Measurements from ENCODE around the gene TET2.

Gene TET2

GRCh38 chr4:105186701-105187161 lies 40.1 kb downstream of the TET2 start:
- no peak for DNase-seq

DNA sequence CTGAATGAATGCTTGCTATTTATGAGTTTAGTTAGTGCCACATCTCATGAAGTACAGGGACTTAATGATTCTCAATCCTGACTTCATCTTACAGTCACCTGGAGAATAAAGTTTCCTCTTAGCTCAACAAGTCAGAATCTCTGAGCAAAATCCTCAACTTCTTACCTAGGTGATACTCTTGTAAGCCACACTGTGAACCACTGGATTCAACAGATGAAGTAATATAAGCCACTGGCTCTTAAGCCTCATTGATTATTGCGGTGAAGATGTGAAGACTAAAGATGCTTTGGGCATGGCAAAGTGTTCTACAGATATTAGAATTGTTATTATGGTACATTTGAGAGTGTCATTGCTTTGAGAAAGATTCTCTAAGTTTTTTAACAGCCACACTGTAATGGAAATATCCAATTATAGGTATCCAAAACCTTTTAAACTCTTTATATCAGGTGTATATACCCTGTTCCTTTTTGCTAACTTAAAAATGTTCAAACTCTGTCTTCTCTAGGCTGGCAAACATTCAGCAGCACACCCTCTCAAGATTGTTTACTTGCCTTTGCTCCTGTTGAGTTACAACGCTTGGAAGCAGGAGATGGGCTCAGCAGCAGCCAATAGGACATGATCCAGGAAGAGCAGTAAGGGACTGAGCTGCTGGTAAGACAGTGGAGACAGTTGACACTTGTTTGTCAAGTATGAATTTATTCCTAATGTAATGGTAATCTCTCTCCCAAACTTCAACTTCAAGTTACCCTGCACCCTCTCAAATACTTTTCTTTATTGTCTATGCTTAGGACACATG lies 43.4 kb downstream of the TET2 start:
- DNase-seq = peak; percentile 5

DNA sequence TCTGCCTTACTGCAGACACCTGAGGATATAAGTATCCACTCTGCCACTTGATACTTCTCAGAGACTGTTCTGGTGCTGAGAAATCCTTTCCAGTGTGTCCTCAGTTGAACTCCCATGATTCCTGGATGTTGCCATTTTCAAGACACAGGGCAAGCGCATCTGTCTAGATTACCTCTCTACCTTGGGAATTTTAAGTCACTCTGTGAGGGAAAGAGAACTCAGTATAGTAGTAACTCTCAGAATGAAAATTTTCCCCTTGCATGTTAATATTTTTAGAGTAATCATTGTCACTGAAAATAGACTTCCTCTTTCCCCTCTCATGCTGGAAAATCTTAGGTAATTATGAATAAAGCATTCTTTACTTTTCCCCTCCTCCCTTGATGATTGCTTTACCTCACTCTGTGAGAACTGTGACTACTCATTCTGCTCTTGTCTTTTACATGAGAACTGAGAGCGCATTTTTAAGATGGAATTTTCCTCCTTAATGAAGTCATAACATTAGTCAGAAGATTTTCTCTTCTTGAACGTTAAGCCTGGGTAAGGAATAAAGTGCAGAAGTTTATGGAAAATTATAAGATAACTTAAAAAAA lies 45.0 kb downstream of the TET2 start:
- DNase-seq = peak; percentile 22

GRCh38 chr4:105192474-105192873 lies 45.8 kb downstream of the TET2 start:
- peak; percentile 22 for DNase-seq

DNA sequence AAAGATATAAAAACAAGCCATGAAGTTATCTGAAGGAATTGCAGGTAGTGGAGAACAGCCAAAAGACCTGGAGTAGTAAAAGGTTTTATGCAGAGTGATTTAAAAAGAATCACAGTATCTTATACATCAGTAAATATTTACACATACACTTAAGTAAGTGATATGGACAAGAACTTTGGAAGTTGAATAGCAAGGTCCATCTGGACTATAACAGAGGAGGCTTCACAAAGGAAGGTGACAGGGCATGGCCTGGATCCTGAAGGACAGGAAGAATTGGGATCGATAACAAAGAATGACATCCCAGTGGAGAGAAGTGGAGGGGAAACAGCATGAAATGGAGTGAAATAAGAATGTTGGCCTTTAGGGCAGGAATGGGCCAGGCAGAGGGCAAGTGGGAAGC lies 46.2 kb downstream of the TET2 start:
- DNase-seq = no peak

GRCh38 chr4:105193536-105193935 lies 46.9 kb downstream of the TET2 start:
- no peak for DNase-seq

DNA sequence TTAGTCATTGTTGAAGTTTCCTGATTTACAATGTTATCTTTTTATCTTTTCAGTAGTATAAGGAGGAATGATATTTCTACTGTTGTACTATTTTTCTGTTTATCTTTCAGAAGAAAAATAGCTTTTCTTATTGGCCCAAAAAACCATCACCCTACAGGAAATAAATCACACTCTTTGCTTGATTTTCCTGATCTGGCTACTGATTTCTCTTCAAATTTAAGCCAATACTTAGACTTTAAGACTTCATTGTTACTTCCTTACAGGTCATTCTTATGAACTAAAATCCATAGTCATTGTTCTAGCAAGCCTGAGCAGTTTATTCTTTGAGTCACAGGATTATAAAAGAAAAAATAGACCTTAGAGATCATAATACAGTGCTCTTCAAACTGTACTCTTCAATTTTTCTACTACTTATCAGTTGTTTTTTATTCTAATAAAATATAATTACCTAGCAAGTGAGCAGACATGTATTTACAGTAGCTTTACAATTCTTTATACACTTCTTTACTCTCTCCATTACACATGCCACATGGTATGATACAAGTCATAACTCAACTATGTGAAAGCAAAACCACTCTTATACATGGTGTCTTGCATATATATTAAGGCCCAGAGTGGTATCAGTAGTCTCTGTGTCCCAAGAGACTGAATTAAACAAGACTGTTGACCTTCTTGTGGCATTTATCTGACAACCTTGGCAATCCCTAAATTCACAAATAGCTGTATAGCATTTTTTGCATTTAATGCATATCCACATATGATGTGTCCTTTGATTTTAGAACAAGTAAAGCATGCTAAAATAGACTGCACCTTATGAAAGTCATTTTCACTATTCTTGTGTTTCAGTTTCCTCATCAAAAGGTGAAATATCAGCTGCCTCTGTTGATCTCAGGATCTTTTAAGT lies 47.9 kb downstream of the TET2 start:
- DNase-seq = no peak

- no peak for DNase-seq
Observed at GRCh38 chr4:105196523-105197145, 50.0 kb downstream of the TET2 start.

DNA sequence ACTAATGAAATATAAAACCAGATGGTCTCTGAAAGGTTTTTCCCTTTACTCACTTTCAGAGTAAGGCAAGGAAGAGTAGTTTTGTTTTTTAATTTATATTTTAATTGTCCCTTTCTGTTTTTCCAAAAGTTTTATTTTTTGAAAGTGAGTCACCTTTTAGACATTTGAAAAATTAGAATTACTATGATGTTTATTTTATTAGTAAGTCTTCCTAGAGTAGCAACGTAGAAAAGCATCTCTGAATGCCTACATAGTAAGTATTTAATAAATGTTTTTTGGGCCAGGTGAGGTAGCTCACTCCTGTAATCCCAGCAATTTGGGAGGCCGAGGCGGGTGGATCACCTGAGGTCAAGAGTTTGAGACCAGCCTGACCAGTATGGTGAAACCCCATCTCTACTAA lies 51.1 kb downstream of the TET2 start:
- DNase-seq = no peak

GRCh38 chr4:105198541-105198940 lies 51.9 kb downstream of the TET2 start:
- no peak for DNase-seq

- no peak for DNase-seq
Observed at GRCh38 chr4:105206214-105206613, 59.5 kb downstream of the TET2 start.

DNA sequence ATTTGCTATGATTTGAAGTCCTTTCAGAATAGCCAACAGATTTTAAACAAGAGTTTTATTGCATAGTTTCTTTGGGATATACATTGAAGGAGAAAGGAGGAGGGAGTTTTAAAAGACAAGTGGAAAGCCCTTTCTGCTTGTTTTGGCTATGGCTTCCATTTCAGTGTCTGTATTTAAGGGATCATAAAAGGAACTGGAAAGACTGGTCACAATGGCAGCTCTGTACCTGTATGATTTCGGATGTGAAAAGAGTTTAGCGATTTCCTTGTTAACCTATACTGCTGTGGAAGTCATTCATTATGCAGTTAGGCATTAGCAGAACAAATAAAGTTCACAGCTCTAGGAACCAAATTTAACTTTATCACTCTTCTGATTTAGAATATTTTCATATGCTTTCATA lies 60.7 kb downstream of the TET2 start:
- no peak for DNase-seq

DNA sequence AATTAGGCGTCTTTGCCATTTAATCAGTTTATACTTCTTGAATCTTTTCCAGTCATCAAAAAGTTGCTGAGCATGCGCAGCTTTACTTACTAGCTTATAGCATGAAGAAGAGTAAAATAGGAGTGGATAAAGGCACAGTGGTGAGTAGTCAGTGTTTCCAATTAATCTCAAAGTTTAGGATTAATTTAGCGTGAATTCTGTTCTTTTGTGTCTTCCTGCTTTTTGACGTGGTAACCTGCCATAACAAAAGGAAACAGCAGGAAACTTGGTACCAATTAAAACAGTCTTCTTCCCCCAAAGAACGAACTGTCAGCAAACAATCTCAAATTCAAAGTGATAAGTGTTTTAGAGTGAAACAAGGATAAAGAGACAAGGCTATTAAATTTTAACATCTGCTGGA lies 61.9 kb downstream of the TET2 start:
- DNase-seq = no peak

GRCh38 chr4:105210916-105211315 lies 64.2 kb downstream of the TET2 start:
- DNase-seq = no peak

DNA sequence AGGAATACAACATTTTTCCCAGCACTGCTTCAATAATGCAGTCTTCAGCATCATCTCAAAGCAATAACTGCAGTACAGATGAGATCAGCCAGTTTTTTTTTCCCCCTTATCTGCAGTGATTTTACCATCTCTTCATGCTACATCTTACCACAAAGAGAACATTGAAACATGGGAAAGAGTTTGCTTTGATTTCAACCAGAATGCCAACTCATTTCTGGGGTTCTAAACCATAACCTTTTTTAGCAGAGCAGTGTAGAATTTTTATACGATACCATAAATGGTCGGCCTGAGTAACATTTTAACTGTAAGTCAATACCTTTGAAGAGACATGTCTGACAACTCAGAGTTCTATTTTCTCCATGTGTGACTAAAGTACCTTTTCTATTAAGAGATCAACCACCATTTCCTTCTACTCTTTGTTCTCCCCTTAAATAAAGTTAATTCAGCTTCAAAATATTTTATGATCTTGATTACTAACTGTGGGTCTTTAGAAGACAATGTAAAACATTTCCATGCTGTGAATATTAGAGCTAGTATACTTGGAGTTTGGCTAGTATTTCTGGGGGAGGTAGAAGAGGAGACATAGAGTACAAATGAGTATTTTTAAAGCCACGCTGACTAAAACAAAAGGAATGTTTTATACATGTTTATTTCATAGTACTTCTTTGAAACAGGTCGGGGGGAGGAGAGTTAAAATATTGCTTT lies 69.1 kb downstream of the TET2 start:
- DNase-seq = no peak

GRCh38 chr4:105225500-105225899 lies 78.8 kb downstream of the TET2 start:
- no peak for DNase-seq

- no peak for DNase-seq
Observed at GRCh38 chr4:105227054-105227453, 80.4 kb downstream of the TET2 start.

DNA sequence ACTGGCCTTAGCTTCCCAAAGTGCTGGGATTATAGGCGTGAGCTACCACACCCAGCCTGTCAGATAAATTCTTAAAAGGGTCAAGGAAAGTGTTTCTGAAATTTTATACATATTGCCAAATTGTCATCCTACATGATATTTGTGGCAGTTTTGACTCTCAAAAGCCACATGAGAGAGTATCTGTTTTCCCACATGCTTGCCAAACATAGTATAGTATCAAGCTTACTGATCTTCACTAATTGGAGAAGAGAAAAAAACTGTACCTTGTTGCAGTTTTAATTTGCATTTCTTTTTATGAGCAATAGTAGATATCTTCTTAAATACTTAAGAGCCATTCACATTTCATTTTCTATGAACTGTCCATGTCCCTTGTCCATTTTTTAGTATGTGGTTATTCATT lies 83.6 kb downstream of the TET2 start:
- no peak for DNase-seq

- no peak for DNase-seq
Observed at GRCh38 chr4:105232374-105232773, 85.7 kb downstream of the TET2 start.

- DNase-seq = no peak
Observed at GRCh38 chr4:105234582-105234981, 87.9 kb downstream of the TET2 start.

GRCh38 chr4:105236202-105236915 lies 89.7 kb downstream of the TET2 start:
- no peak for DNase-seq

DNA sequence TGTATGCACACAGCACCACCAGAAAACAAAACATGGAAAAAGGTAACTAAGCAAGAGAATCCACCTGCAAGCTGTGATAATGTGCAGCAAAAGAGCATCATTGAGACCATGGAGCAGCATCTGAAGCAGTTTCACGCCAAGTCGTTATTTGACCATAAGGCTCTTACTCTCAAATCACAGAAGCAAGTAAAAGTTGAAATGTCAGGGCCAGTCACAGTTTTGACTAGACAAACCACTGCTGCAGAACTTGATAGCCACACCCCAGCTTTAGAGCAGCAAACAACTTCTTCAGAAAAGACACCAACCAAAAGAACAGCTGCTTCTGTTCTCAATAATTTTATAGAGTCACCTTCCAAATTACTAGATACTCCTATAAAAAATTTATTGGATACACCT lies 90.2 kb downstream of the TET2 start:
- DNase-seq = peak; percentile 8
